ENCODE measurements around the gene NADSYN1.
"Not testable (repeated sequence)": the region's sequence is repeated elsewhere in the genome, so short reads cannot be mapped to it uniquely, and the experiment has no call there.

NADSYN1 gene

GRCh38 chr11:71527576-71528210, 74.7 kb downstream of the NADSYN1 start:
- no peak for DNase-seq

- no peak for DNase-seq
These were observed 77.6 kb downstream of the NADSYN1 start for GRCh38 chr11:71530602-71531001.

GRCh38 chr11:71532036-71532610, 79.1 kb downstream of the NADSYN1 start:
- DNase-seq = no peak

- not testable (repeated sequence) for DNase-seq
These were observed 82.0 kb downstream of the NADSYN1 start for GRCh38 chr11:71534711-71535608.

- DNase-seq = no peak
These were observed 82.8 kb downstream of the NADSYN1 start for GRCh38 chr11:71535825-71536224.

GRCh38 chr11:71537537-71537936, 84.5 kb downstream of the NADSYN1 start:
- DNase-seq = no peak

- DNase-seq = not testable (repeated sequence)
These were observed 85.1 kb downstream of the NADSYN1 start, which contains the start of gene KRTAP5-8 for GRCh38 chr11:71537977-71538665. Gene KRTAP5-8 (plus strand): TSS chr11:71538025. CDS start chr11:71538056, 31 bp downstream.

GRCh38 chr11:71538666-71538990, 85.6 kb downstream of the NADSYN1 start:
- no peak for DNase-seq

- no peak for DNase-seq
These were observed 86.0 kb downstream of the NADSYN1 start for GRCh38 chr11:71539017-71539416.

GRCh38 chr11:71539971-71540370, 87.0 kb downstream of the NADSYN1 start:
- DNase-seq = not testable (repeated sequence)

- not testable (repeated sequence) for DNase-seq
These were observed 87.7 kb downstream of the NADSYN1 start for GRCh38 chr11:71540521-71541304.

- no peak for DNase-seq
These were observed 89.4 kb downstream of the NADSYN1 start for GRCh38 chr11:71542382-71542781.

GRCh38 chr11:71542879-71543777, 90.1 kb downstream of the NADSYN1 start:
- no peak for DNase-seq

GRCh38 chr11:71543866-71544265, 90.9 kb downstream of the NADSYN1 start:
- no peak for DNase-seq

- no peak for DNase-seq
These were observed 91.7 kb downstream of the NADSYN1 start for GRCh38 chr11:71544525-71545214.

GRCh38 chr11:71545405-71545966, 92.5 kb downstream of the NADSYN1 start:
- DNase-seq = no peak

- DNase-seq = no peak
These were observed 95.1 kb downstream of the NADSYN1 start, which contains the start of gene KRTAP5-9 for GRCh38 chr11:71548120-71548519. Gene KRTAP5-9 (plus strand): TSS chr11:71548420. CDS start chr11:71548658, 238 bp downstream.

GRCh38 chr11:71548716-71549151, 95.7 kb downstream of the NADSYN1 start:
- DNase-seq = no peak
